Smooth muscle cell (in vitro differentiated cells): ENCODE results near the gene PTPN11. TPM values are rescaled to one million over a fixed set of nuclear protein-coding genes. Genes with fewer than 3 reads are reported as not detected.
A peak's percentile ranks its signal among the peaks of the same experiment; 100 is the strongest.
"Not testable (repeated sequence)": the region's sequence is repeated elsewhere in the genome, so short reads cannot be mapped to it uniquely, and the experiment has no call there.

Experiments
- DNase-seq: peaks from one replicate; lab custom pipeline; 2025; ENCODE audit not compliant: unreplicated experiment; lab: John Stamatoyannopoulos, UW
- H2AFZ ChIP-seq: fragments of 200-600 bp; sonication (generic); 2 replicates; pipeline ENCODE4 v1.6.0; 2016; ENCODE audit warnings: antibody characterized with exemption, low read depth, mild to moderate bottlenecking
- H3F3A ChIP-seq: fragments of 200-600 bp; sonication (generic); 2 replicates; pipeline ENCODE4 v1.6.0; 2017; ENCODE audit warnings: antibody characterized with exemption, low read depth
- H3K27ac ChIP-seq: fragments of 200-600 bp; sonication (generic); 2 replicates; pipeline ENCODE4 v1.5.1; 2016; ENCODE audit warnings: low read depth, mild to moderate bottlenecking
- H3K27me3 ChIP-seq: fragments of 200-600 bp; sonication (generic); 2 replicates; pipeline ENCODE4 v1.6.1; 2016; ENCODE audit warnings: low read depth, mild to moderate bottlenecking
- H3K36me3 ChIP-seq: fragments of 200-600 bp; sonication (generic); 2 replicates; pipeline ENCODE4 v1.5.1; 2016; ENCODE audit warnings: low read depth
- H3K4me1 ChIP-seq: fragments of 200-600 bp; sonication (generic); 2 replicates; pipeline ENCODE4 v1.5.1; 2016; ENCODE audit warnings: low read depth
- H3K4me2 ChIP-seq: fragments of 200-600 bp; sonication (generic); 2 replicates; pipeline ENCODE4 v1.6.0; 2016; ENCODE audit warnings: mild to moderate bottlenecking
- H3K4me3 ChIP-seq: fragments of 200-600 bp; sonication (generic); 2 replicates; pipeline ENCODE4 v1.5.1; 2016; ENCODE audit warnings: mild to moderate bottlenecking
- H3K79me2 ChIP-seq: fragments of 200-600 bp; sonication (generic); 2 replicates; pipeline ENCODE4 v1.6.0; 2016; ENCODE audit warnings: low read depth, mild to moderate bottlenecking
- H3K9ac ChIP-seq: fragments of 200-600 bp; sonication (generic); 2 replicates; pipeline ENCODE4 v1.6.0; 2016; ENCODE audit warnings: low read depth
- H3K9me3 ChIP-seq: fragments of 200-600 bp; sonication (generic); replicated peaks from 2 replicates; pipeline ENCODE4 v1.5.1; 2016; ENCODE audit warnings: low read depth
- H4K20me1 ChIP-seq: fragments of 200-600 bp; sonication (generic); 2 replicates; pipeline ENCODE4 v1.6.0; 2016; ENCODE audit warnings: low read depth
- CTCF ChIP-seq: fragments of 200-600 bp; sonication (generic); IDR thresholded peaks from 2 replicates; pipeline ENCODE4 v1.5.1; 2017; ENCODE audit warnings: borderline replicate concordance, mild to moderate bottlenecking, antibody characterized with exemption; ENCODE audit not compliant: insufficient read depth, poor library complexity, severe bottlenecking
- WGBS: methylation state at CpG from one replicate; pipeline ENCODE4 v1.1.7; 2016; ENCODE audit warnings: low lambda C conversion rate; 5-methylcytosine and 5-hydroxymethylcytosine counted together
- polyA plus RNA-seq: library from polyadenylated mRNA; unstranded; fragments of >200 nt; fragmentation: Nextera tagmentation; extraction: Ambion mirVana; gene quantifications from 2 replicates; pipeline ENCODE4 v1.2.1, GENCODE V29; 2016
- total RNA-seq: library from RNA; depleted of rRNA; stranded (reverse); fragments of >200 nt; gene quantifications from 2 replicates; pipeline ENCODE4 v1.2.3, GENCODE V29; 2014

PTPN11 gene
- total and polyA plus RNA-seq, 2 experiments from 2014 or later = 44.6 to 77.2 TPM

- H3K36me3 ChIP-seq = no peaks in the 10 kb centered on the region
- no peaks in the 10 kb centered on the region for H3F3A ChIP-seq
- TF ChIP-seq CTCF = no peak
- WGBS = 30% methylated on average over 3 of the region's 3 CpGs
- no peaks in the 10 kb centered on the region for H3K4me1 ChIP-seq
- H3K4me2 ChIP-seq = peak overlapping the region; percentile 75
- no peak overlapping the region for H3K9ac ChIP-seq
- H3K79me2 ChIP-seq = peaks cover 1% of the 10 kb centered on the region
- peak overlapping the region; percentile 59 for H3K27ac ChIP-seq
- no peak overlapping the region for H3K4me3 ChIP-seq
- peak; percentile 15 for DNase-seq
- H2AFZ ChIP-seq = peak overlapping the region; percentile 6
- H3K27me3 ChIP-seq = no peaks in the 10 kb centered on the region
- H4K20me1 ChIP-seq = no peaks in the 10 kb centered on the region
- no peaks in the 10 kb centered on the region for H3K9me3 ChIP-seq
These were observed 32.0 kb upstream of the PTPN11 start for GRCh38 chr12:112386726-112387125.

DNA sequence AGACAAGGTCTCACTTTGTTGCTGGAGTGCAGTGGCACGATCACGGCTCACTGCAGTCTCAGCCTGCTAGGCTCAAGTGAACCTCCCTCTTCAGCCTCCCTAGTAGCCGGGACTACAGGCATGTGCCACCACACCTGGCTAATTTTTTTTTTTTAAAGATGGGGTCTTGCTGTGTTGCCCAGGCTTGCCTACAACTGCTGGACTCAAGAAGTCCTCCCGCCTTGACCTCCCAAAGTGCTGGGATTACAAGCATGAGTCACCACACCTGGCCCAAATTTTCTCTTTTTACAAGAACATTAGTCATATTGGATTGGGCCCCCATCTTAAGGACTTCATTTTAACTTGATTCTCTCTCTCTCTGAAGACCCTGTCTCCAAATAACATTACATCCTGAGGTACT is 29.5 kb upstream of the PTPN11 start:
- H3K27me3 ChIP-seq = no peaks in the 10 kb centered on the region
- no peaks in the 10 kb centered on the region for H3K4me1 ChIP-seq
- H3K79me2 ChIP-seq = no peaks in the 10 kb centered on the region
- no peak for DNase-seq
- no peak overlapping the region for H3K4me3 ChIP-seq
- TF ChIP-seq CTCF = no peak
- no peaks in the 10 kb centered on the region for H4K20me1 ChIP-seq
- H3K9ac ChIP-seq = no peak overlapping the region
- no peak overlapping the region for H3K27ac ChIP-seq
- H3K36me3 ChIP-seq = no peaks in the 10 kb centered on the region
- WGBS = 94% methylated on average over 4 of the region's 4 CpGs
- no peaks in the 10 kb centered on the region for H3F3A ChIP-seq
- H2AFZ ChIP-seq = no peak overlapping the region
- H3K9me3 ChIP-seq = no peaks in the 10 kb centered on the region
- H3K4me2 ChIP-seq = no peak overlapping the region

DNA sequence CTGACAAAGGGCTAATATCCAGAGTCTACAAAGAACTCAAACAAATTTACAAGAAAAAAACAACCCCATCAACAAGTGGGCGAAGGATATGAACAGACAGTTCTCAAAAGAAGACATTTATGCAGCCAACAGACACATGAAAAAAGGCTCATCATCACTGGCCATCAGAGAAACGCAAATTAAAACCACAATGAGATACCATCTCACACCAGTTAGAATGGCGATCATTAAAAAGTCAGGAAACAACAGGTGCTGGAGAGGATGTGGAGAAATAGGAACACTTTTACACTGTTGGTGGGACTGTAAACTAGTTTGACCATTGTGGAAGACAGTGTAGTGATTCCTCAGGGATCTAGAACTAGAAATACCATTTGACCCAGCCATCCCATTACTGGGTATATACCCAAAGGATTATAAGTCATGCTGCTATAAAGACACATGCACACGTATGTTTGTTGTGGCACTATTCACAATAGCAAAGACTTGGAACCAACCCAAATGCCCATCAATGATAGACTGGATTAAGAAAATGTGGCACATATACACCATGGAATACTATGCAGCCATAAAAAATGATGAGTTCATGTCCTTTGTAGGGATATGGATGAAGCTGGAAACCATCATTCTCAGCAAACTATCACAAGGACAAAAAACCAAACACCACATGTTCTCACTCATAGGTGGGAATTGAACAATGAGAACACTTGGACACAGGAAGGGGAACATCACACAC is 28.7 kb upstream of the PTPN11 start:
- not testable (repeated sequence) for H3K4me1 ChIP-seq, DNase-seq, H3K27me3 ChIP-seq, H3K79me2 ChIP-seq, H3F3A ChIP-seq, H3K4me3 ChIP-seq, H3K9me3 ChIP-seq, H2AFZ ChIP-seq, H3K27ac ChIP-seq, H3K9ac ChIP-seq, H3K4me2 ChIP-seq, H4K20me1 ChIP-seq, H3K36me3 ChIP-seq
- WGBS = 81% methylated on average over 4 of the region's 4 CpGs

- Histone ChIP-seq H4K20me1 (no peaks in the 10 kb centered on the region), H3K4me1 (no peaks in the 10 kb centered on the region), H2AFZ (no peak overlapping the region), H3K27ac (no peak overlapping the region), H3K9me3 (no peaks in the 10 kb centered on the region), H3F3A (no peaks in the 10 kb centered on the region), H3K36me3 (no peaks in the 10 kb centered on the region), H3K27me3 (no peaks in the 10 kb centered on the region), H3K79me2 (no peaks in the 10 kb centered on the region), H3K4me2 (no peak overlapping the region), H3K4me3 (no peak overlapping the region), H3K9ac (no peak overlapping the region)
- no peak for DNase-seq
- WGBS = 95% methylated on average over 1 of the region's 1 CpG
- no peak for TF ChIP-seq CTCF
These were observed 25.4 kb upstream of the PTPN11 start for GRCh38 chr12:112393328-112393727.
